HG03095 (cell line): Measurements from ENCODE around the gene SPA17.
A peak's percentile ranks its signal among the peaks of the same experiment; 100 is the strongest.

Source experiments
- ATAC-seq: cut with Tn5 transposase; IDR thresholded peaks from one replicate; pipeline ENCODE4 v1.9.1; 2021; ENCODE audit warnings: moderate library complexity; ENCODE audit not compliant: unreplicated experiment

Gene SPA17

DNA sequence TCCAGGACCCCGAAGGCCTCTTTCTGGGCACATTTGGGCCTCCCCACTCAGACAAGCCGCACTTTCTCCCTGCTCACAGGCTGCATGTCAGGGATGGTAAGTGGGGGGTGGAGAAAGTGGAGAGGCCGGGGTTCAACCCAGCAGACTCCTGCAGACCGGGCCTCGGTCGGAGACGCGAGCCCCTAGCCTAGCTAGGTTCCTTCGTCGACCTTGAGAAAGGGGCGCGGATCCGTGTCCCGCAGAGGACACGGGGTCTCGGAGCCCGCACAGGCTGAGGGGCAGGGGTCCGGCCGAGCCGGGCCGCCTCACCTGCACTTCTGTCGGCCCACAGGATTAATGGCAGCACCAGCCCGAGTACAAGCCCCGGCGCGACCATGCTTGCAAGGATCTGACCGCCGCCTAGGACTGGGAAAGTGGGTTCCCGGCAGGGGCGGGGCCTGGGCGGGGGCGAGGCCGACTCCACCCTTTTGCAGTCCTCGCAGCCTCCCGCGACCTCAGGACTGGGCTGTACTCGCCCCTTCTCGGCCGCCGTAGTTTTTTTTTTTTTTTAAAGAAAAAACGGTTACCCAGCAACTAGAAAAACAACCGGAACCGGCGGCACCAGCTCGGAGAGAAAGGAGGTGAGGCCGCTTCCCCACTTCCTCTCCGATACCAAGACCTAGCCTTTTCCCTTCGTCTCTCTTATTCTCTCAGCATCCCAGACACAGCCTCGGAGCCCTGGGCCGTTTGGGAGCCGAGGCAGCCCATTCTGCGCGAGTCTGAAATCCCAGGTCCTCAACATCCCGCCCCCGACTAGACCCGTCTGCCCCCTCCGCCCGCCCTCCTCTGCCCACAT lies at the start of gene SPA17, which contains the start of gene SIAE:
SPA17 (plus strand) TSS at position 572 of the 835 bp plus-strand sequence. CDS start 1,361 bp downstream, outside the sequence.
SIAE (minus strand) TSS at position 407 of the 835 bp plus-strand sequence; CDS start at position 376, 31 bp downstream.
- peak; percentile 92 for ATAC-seq

DNA sequence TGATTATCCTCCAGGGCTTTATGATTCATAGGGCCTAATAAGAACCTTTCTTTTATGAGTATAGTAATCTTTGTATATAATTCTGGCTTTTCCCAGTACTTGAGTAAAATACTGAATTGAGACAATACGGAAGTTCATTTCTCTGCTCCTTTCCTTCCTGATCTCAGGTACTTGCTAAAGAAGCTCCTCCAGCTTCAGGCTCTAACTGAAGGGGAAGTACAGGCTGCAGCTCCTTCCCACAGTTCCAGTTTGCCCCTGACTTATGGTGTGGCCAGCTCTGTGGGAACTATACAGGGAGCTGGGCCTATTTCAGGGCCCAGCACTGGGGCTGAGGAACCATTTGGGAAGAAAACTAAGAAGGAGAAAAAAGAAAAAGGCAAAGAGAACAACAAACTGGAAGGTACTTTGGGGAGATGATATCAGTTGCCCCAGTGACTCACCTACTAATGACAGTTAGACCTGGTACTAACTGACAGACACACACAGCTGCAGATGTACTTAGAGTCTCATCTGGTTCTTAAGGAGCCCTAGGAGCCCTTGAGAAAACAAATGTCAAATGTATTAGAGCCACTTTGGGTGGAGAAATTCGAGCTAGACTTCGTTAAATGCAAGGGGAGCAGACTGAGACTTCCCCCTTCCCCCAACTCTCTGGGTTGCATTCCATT lies 48.1 kb upstream of the SPA17 start:
- ATAC-seq = no peak

DNA sequence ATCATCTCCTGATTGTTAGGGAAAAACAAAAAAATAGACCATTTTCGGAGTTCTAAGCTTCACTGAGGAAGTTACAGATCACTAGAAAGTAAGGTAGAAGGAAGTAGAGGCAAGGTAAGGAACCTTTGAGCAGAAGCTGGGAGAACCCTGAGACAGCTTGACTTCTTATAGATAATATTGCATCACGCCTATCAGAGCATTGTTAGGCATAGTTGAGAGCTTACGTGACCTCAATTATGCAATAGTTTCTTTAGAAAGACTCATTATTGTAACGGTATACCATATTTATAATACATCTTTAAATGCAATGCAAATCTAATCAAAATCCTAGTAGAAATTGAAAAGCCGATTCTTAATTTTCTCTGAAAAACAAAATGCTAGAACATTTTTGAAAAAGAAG lies 46.2 kb upstream of the SPA17 start:
- no peak for ATAC-seq

DNA sequence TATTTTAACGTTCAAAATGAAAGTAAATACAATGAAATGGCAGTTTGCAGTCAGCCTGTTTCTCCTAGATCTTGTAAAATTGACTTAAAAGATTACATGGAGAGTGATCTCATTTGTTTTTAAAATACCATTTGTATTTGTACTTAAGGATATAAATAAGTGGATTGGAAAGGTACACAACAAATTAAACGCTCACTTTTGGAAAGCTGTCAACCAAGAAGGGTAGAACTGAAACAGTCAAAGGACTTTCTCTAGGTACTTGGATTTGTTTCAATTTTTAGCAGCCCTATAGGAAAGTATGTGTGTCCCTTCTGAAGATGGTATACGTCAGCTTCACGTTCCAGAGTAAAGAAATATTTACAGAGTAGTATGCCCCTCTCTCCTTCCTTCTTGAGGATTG lies 43.7 kb upstream of the SPA17 start:
- ATAC-seq = no peak

DNA sequence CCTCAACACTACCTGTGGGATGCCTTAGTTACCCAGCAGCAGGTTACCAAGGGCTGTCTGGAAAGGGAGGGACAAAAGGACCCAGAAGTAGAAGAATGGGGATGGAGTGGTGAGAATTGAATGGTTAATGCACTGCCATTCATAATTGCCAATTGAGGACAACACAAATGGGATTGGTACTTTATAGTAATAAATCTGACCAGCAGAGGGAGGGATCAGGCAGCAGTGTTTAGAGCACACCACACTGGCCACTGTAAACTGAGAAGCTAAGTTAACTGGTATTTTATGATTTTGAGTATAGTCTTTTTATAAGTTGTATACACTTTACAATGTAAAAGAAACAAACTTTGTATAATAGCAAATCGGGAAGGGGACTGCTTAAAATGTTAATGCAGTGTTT lies 40.3 kb upstream of the SPA17 start:
- ATAC-seq = no peak

DNA sequence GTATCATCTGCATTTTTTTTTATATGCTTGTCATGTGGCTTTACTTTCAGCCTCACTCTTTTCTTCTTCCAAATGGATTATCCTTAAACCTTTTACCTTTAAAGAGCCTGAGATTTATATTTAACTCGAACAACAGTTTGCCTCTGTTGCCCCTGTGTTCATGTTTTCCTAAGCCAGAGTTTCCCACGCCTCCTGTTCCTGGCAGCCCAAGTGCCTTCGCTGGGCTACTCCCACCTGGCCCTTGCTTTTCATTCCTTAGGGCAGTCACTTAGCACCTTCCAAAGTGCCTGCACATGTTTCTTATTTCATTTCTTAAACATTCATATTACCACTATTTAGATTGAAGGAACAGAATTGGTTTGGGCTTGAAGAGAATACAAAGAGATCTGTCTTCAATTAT lies 37.8 kb upstream of the SPA17 start:
- ATAC-seq = no peak

DNA sequence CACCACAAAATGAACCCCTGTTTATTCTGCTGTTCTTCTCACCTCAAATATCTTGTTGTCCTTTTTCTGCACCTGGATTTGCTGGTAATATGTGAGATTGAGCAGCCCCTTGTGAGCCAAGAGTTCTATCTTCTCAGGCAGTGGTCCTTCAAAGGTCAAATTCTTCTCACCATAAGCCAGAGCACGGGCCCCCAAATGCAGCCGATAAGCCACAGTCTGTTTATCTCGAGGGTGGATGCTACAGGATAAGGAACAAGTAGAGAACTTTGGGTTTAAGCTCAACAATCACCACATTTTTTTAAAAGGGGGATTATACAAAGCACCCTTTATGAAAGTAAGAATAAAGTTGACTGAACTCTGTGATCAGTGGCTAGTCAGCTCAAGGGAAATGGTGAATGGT lies 35.2 kb upstream of the SPA17 start:
- no peak for ATAC-seq

DNA sequence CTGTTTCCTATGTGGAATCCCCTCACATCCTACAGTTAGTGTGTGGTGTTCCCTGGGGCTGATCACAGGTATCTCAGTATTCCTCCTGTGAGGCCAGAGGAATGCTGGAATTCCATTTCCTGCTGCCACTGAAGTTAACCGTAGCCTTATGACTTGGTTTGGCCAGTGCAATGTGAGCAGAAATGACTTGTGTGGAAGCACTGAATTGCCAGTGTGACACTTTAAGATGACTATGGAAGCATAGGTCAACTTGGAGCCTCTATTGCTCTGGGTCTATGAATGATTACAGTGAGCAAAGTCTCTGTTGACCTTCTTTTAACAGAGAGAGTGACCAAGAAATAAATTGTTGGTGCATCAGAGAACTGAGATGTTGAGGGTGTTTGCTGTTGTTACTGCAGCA lies 34.5 kb upstream of the SPA17 start:
- ATAC-seq = no peak

DNA sequence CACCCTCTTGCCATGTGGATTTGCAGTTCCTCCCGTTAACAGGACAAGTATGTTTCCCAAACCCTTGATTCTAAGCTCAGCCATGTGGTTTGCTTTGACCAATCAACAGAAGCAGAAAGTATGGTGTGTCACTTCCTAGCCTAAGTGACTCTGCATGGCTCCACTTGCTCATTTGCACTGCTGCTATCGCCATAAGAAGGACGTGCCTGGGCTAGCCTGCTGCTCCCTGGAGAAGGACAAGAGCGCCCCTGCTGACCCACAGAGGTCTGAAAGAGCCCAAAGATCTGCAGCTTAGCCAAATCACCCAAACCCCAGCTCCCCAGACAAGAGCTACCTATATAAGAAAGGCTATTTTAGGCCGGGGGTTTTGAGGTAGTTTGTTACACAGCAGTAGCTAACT lies 33.0 kb upstream of the SPA17 start:
- no peak for ATAC-seq

DNA sequence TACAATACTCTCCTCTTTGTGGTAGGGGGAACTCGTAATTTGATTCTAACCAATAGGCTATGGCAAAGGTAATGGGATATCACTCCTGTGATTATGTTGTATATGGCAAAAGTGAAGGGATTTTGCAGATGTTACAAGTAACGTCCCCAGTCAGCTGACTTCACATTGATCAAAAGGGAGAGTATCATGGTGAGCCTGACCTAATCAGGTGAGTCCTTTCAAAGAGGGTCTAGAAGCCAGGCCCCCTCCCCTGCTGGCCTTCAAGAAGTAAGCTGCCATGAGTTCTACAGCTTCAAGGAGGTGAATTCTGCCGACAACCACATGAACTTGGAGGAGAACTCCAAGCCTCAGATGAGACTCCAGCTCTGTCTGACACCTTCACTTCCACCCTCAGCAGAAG lies 31.1 kb upstream of the SPA17 start:
- no peak for ATAC-seq

DNA sequence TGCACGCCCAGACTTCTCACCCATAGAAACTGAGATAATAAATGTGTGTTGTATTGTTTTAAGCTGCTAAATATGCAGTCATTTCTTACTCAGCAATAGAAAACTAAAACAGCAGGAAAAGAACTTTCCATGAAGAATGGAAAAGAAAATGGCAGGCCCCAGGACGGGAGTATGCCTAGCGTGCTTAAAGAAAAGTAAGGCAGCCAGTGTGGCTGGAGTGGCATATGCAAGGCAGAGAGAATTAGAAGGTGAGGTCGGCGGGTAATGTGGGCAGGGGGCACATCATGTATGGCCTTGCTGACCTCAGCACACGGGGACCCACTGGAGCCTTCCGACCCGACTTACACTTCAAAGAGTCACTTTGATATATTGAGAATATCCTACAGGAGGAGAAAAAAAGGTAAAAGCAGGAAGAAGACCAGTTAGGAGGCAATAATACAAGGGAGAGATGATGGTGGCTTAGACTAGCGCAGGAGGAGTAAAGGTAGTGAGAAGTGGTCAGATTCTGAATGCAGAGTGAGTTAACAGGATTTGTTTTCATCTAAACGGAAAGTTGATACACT lies 30.6 kb upstream of the SPA17 start:
- no peak for ATAC-seq

DNA sequence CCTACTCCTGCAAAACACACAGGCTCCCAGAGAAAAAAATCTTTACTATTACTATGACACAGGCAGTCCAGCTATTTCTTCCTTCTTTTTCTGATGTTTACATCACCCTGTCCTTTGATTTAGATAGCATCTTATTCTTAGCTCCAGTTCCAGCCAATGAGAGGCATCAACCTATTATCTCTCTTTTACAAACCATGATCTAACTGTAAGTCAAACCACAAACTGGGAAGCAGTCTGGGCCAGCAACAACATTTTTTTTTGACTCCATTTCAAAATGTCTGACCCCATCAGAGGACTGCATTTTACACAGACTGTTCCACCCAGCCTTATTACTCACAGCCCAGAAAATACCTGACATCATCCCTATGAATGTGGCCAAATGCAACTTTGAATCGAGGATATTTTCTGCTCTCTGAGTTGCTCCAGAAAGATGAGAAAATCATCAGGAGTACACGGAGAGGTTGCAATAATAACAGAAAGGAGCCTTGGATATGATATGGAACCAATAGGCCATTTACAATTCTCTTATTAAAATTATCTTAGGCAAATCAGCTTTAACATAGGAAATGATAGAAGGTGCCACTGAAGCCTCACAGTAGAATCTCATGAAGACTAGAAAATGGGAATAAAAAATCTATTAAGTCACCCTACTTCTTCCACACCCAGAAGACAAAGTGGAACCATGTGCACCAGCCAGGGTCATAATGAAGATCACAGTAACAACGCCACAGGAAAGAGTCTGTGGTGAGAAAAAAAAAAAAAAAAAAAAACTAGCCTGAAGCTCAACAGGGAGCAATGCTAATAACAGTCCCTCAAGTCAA lies 29.9 kb upstream of the SPA17 start:
- ATAC-seq = no peak

DNA sequence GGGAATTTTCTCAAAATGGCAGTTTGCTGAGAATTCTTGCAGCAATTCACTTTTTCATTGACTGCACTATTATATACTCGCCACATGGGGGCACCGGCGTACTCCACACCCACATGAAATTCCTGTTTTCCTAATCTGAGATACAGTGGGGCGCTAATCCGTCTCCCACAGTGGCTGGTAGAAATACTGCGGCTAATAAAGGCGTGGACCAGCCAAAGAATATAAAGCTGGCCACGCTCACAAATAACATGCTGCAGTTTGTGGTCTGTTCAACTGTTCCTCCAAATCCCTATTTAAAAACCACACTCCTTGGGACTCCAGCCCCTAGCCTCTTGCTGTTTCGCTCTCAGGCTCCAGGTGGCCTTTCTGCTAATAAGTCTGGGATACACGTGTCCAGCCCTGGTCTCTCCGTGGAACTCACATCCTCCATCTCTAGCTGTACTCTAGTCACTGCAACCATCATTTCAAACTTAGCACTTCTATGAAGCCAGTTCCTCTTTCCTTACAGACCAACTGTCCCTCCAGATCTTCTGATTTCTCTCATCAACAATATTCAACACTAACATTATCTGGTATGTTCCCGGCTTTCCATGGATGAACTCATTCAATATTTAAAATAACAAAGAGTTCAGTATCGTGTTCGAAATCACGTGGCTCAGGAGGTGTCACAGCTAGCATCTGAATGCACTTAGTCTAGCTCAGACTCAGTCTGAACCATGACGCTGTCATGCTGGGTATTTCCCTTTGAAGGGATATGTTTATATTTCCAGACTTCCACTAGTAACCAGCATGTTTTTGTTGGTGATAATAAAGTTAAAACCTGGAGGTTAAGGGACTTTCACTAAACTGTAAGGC lies 29.1 kb upstream of the SPA17 start:
- ATAC-seq = peak; percentile 54

DNA sequence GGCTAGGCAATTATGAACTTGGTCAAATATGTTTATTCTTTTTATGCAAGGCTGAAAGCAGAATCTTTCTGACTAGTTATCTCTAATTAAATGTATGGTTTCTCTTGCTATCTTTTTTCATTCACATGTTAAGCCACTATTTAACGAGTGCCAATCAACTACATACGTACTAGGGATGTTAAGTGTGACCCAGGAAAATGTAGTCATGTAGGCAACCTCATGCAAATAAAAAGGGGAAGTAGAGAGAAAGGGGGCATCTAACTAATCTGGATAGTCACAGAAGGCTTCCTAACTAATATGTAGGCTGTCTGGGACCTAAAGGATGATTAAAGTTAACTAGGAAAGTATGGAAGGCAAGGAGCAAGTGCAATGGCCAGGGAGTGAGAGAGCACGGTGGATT lies 27.6 kb upstream of the SPA17 start:
- no peak for ATAC-seq

DNA sequence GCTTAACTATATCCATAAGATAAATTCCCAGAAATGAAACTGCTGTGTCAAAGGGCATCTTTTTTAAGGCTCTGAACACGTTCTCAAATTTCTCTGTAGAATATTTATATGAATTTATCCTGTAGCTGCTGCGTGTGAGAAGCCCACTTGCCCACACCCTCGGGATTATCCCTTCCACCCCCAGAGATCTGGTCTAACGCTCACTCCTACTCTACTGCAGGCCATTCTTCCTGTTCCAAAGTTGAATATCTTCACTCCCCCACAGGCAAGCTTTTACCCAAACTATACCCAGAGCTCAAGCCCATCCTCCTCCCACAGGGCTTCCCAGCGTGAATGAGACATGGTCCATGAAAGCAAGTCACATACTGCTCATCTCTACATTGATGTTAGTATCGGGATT lies 25.1 kb upstream of the SPA17 start:
- ATAC-seq = no peak

DNA sequence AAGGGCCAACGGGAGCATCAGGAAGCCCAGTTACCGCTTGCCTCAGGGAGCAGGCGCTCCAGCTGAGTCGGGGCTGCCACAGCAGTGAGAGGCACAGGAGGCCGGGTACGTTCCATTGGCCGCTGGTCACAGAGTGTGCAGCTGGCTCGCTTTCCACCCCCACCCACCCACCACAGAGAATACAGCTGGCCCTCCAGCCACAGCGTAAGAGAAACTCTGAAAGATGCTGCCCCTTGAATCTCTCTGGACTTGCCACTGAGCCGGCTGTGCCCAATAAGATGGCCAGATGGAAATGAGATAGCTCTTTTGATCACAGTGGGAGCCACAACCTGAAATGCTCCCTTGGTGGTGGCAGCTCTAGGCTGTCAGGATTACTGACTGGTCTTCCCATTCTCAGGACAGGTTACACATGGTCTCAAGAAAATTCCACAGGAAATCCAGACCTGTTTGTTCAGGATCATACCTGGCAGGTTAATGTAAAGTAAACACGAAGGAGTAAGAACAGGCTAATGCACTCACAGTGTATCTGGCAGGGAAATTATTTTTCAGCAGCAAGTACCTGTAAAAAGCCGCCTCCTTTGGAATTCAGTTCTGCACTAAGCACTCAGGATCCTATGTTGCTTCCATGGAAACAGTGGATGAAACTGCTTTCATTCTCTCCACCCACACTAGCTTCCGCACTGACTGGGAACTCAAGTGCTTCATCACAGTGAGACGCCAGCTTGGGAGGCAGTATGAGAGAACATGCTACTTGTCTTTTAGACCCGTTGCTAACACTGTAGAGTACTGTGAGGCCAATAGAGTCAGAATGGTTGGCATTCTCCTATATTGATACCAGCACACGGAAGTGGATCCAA lies 16.7 kb upstream of the SPA17 start:
- no peak for ATAC-seq

DNA sequence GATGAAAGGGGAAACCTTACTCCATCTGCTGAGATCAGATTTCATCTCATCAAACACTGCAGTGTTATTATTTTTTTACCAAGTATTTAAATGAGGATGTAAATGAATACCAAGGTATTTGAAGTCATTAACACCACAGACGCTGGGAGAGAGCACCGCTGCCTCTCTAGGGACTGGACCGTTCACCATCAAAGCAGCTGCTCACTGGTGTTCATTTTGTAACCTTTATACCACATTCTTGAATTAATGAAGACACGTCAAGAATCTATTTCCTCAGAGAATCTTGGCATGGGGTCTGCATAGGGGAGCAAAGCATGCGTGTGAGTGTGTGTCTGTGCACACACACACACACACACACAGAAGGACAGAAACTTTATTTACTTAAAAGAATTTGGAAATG lies 15.8 kb upstream of the SPA17 start:
- no peak for ATAC-seq

DNA sequence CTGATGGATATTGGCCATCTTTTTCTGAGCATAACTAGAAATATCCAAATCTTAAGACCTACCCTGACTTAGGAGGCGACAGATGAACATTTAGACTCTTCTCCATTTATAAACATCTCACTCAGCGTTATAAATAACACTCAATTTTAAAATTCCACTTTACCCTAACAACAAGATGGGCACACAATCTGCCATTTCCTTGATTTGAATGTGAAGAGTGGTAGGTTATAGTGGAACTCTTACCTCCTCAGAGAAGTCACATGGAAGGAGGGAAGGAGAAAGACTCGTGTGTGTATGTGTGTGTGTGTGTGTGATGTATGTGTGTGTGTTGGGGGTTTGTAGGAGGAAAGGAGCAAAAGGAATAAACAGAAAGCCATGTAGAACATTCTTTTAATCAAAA lies 15.2 kb upstream of the SPA17 start:
- ATAC-seq = no peak

DNA sequence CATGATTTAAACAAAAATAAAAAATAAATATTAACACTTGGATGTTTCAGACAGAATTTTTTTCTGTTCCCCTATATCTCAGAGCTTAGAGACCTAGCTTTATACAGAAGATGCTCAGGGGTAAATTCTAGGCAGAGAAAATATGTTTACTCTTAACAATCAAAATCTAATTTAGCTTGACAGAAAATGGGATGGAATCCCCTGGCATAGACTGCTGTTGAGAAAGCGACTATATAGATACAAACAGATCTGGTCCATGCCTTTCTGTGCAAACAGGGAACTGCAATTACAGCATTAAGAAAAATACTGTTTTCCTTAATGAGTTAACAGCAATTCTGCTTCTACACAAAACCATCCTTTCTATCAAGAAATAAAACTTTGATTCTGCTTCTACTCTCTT lies 14.7 kb upstream of the SPA17 start:
- no peak for ATAC-seq
